HUES48 (cell line): Measurements from ENCODE around the gene AZIN2.
"Not testable (repeated sequence)": the region's sequence is repeated elsewhere in the genome, so short reads cannot be mapped to it uniquely, and the experiment has no call there.

Experiments used
- H3K27ac ChIP-seq: one replicate; pipeline ENCODE4 v1.7.0; 2013; ENCODE audit warnings: low read depth, low read length, inconsistent platforms
- H3K27me3 ChIP-seq: 2 replicates; pipeline ENCODE4 v1.6.1; 2013; ENCODE audit warnings: mild to moderate bottlenecking, low read length; ENCODE audit not compliant: control insufficient read depth, insufficient read depth
- H3K36me3 ChIP-seq: 2 replicates; pipeline ENCODE4 v1.6.1; 2013; ENCODE audit warnings: low read length; ENCODE audit not compliant: control insufficient read depth, insufficient read depth
- H3K4me1 ChIP-seq: 2 replicates; pipeline ENCODE4 v1.6.1; 2013; ENCODE audit warnings: mild to moderate bottlenecking, low read length; ENCODE audit not compliant: control insufficient read depth, insufficient read depth
- H3K4me3 ChIP-seq: 2 replicates; pipeline ENCODE4 v1.5.1; 2013; ENCODE audit warnings: mild to moderate bottlenecking, low read depth, low read length
- H3K9ac ChIP-seq: 2 replicates; pipeline ENCODE4 v1.6.1; 2013; ENCODE audit warnings: mild to moderate bottlenecking, low read depth, low read length, moderate library complexity
- H3K9me3 ChIP-seq: 2 replicates; pipeline ENCODE4 v1.6.1; 2013; ENCODE audit warnings: low read length; ENCODE audit not compliant: control insufficient read depth, insufficient read depth

AZIN2 gene

DNA sequence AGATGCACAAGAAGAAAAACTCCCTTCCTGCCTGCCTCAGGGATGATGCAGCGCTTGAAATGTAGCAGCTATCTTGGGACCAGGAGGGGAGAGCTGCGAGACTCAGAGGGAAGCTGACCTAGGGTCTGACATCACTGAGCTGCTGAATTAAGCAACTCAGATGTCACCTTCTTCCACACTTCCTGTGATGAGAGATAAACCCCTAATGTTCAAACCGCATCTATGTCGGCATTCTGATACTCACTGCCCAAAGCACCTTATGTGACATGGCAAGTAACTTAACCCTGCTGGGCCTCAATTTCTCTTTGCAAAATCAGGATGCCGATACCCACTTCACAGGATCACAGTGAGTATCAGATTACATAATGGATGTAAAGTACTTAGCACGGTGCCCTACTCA, 35.1 kb upstream of the AZIN2 start:
- Histone ChIP-seq H3K36me3 (no peaks in the 10 kb centered on the region), H3K4me3 (no peak overlapping the region), H3K27ac (no peak overlapping the region), H3K9ac (no peak overlapping the region), H3K27me3 (no peaks in the 10 kb centered on the region), H3K4me1 (no peaks in the 10 kb centered on the region; the same call in 1 of the 2 replicates), H3K9me3 (0 out of 2 replicates have a peak, but pooled peaks cover 6% of the 10 kb centered on the region)

DNA sequence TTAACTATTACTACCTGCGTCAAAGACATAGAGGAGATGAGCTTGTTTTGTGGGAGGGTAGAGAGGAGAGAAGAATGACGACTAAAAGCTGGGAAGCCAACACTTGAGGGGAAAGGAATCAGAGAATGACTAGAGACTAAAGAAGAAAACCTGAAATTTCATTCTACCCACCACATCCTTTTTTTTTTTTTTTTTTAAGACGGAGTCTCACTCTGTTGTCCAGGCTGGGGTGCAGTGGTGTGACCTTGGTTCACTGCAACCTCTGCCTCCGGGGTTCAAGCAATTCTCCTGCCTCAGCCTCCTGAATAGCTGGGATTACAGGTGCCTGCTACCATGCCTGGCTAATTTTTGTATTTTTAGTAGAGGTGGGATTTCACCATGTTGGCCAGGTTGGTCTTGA, 34.7 kb upstream of the AZIN2 start:
- H3K36me3 ChIP-seq, H3K9me3 ChIP-seq, H3K27me3 ChIP-seq, H3K4me1 ChIP-seq, H3K27ac ChIP-seq, H3K4me3 ChIP-seq, H3K9ac ChIP-seq: not testable (repeated sequence)

- H3K4me3 ChIP-seq = no peak overlapping the region
- no peak overlapping the region for H3K27ac ChIP-seq
- no peaks in the 10 kb centered on the region for H3K36me3 ChIP-seq
- H3K4me1 ChIP-seq = no peaks in the 10 kb centered on the region; the same call in 1 of the 2 replicates
- 0 out of 2 replicates have a peak, but pooled peaks cover 6% of the 10 kb centered on the region for H3K9me3 ChIP-seq
- H3K27me3 ChIP-seq = no peaks in the 10 kb centered on the region
- H3K9ac ChIP-seq = no peak overlapping the region
These were observed 33.7 kb upstream of the AZIN2 start for GRCh38 chr1:33047290-33047689.

DNA sequence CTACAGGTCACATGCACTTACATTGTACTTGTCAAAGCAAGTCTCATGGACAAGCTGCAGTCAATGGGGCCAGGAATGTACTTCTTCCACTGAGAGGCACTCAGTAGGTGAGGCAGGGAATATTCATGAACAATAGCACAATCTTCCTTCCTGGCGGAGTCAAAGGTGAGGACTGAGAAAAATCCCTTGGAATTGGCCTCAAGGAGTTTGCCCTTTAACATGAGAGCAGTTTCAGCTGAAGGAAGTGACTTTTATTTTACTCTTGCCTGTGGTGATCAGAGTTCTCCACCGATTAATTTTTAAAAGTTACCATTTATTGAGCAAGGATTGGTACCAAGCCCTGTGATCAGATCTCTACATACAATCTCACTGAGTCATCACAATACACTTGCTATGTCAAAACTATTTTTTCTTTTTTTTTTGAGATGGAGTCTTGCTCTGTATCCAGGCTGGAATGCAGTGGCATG, 33.1 kb upstream of the AZIN2 start:
- Histone ChIP-seq H3K27me3 (no peaks in the 10 kb centered on the region), H3K9ac (no peak overlapping the region), H3K36me3 (no peaks in the 10 kb centered on the region), H3K9me3 (0 out of 2 replicates have a peak, but pooled peaks cover 6% of the 10 kb centered on the region), H3K4me3 (no peak overlapping the region), H3K27ac (no peak overlapping the region), H3K4me1 (no peaks in the 10 kb centered on the region; the same call in 1 of the 2 replicates)

DNA sequence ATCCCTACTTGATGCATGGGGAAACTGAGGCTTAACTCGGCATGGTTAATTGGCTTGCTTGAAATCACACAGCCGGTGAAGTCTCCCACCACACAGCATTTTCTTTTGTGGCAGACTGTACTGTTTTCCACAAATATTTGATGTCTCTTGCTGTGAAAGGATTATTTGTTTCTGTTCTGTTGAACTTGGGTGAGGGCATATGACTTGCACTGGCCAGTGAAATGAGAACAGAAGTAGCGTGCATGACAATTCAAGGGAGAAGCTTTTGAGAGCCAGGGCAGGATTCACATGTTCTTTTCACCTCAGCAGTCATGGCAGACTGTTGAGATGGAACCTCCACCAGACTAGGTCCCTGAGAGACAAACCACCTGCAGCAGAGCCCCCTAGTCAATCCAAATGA, 32.5 kb upstream of the AZIN2 start:
- Histone ChIP-seq H3K9ac (no peak overlapping the region), H3K36me3 (no peaks in the 10 kb centered on the region), H3K4me1 (no peaks in the 10 kb centered on the region; the same call in 1 of the 2 replicates), H3K27ac (no peak overlapping the region), H3K9me3 (0 out of 2 replicates have a peak, but pooled peaks cover 6% of the 10 kb centered on the region), H3K4me3 (no peak overlapping the region), H3K27me3 (no peaks in the 10 kb centered on the region)

DNA sequence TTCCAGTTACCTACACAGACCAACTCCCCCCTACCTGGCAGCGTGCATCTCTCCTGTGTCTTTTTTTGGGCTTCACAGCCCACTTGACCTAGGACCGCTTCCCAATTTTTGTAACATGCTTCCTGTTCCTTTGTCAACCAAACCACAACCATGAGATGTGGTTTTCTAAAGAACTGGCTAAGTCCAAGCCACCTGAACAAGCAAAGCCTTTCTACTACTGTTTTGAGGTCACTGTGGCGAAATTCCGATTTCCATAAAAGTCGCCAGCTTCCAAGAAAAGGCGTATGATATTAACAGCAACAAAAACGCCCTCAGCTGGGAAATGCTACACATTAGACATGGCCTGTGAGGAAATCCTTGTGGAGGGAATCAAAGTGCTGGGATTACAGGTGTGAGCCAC, 31.6 kb upstream of the AZIN2 start:
- Histone ChIP-seq H3K36me3 (no peaks in the 10 kb centered on the region), H3K9me3 (0 out of 2 replicates have a peak, but pooled peaks cover 6% of the 10 kb centered on the region), H3K4me3 (no peak overlapping the region), H3K4me1 (no peaks in the 10 kb centered on the region; the same call in 1 of the 2 replicates), H3K27me3 (no peaks in the 10 kb centered on the region), H3K27ac (no peak overlapping the region), H3K9ac (no peak overlapping the region)

DNA sequence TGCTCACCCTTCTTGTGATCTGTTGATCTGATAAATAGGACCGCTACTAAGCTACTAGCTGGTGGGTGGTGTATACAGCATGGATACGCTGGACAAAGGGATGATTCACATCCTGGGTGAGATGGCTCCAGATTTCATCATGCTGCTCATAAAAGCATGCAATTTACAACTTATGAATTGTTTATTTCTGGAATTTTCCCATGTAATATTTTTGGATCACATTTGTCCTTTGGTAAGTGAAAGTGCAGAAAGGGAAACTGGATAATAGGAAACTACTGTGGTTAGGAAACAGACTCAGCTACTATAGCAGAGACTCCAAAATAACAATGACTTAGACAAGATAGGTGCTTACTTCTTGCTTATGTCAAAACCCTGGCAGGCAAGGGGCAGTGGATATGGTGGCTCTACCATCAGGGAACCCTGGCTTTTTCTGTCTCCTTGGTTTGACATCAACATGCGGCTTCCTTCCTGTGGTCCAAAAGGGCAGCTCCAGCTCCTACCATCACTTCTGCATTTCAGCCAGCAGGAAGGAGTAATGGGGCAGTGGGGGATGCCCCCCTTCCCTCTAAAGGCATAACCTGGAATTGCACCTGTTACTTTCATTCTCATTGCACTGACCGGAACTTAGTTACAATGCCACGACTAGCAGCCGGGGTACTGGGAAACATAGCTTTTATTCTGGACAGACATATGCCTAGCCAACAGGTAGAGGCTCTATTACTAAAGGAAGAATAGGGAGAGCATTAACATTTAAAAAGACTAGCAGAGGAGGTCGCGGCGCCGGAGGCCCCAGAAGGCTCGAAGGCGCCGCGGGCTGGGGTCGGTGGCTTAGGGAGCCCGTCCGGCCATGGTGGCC, 30.5 kb upstream of the AZIN2 start:
- Histone ChIP-seq H3K36me3 (no peaks in the 10 kb centered on the region), H3K9ac (no peak overlapping the region), H3K9me3 (0 out of 2 replicates have a peak, but pooled peaks cover 6% of the 10 kb centered on the region), H3K4me3 (no peak overlapping the region), H3K4me1 (no peaks in the 10 kb centered on the region; the same call in 1 of the 2 replicates), H3K27me3 (no peaks in the 10 kb centered on the region), H3K27ac (no peak overlapping the region)

- 0 out of 2 replicates have a peak, but pooled peaks cover 3% of the 10 kb centered on the region for H3K9me3 ChIP-seq
- no peaks in the 10 kb centered on the region for H3K27me3 ChIP-seq
- no peak overlapping the region for H3K4me3 ChIP-seq
- H3K36me3 ChIP-seq = no peaks in the 10 kb centered on the region
- H3K27ac ChIP-seq = no peak overlapping the region
- H3K4me1 ChIP-seq = no peaks in the 10 kb centered on the region
- no peak overlapping the region for H3K9ac ChIP-seq
These were observed 25.5 kb upstream of the AZIN2 start for GRCh38 chr1:33055210-33056008.

DNA sequence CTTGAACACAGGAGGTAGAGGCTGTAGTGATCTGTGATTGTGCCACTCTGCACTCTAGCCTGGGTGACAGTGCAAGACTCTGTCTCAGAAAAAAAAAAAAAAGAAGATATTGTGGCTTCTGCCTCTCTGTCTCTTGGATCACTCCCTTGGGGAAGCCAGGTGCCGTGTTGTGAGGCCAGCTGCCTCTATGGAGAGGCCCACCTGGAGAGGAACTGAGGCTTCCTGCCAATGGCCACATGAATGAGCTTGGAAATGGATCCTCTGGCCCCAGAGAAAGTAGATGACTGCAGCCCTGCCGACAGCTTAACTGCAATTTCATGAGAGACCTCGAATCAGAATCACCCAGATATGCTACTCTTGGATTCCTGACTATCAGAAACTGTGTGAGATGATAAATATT, 24.5 kb upstream of the AZIN2 start:
- H3K36me3 ChIP-seq = no peaks in the 10 kb centered on the region
- no peaks in the 10 kb centered on the region for H3K4me1 ChIP-seq
- no peak overlapping the region for H3K27ac ChIP-seq
- H3K27me3 ChIP-seq = no peaks in the 10 kb centered on the region
- H3K4me3 ChIP-seq = no peak overlapping the region
- H3K9ac ChIP-seq = no peak overlapping the region
- H3K9me3 ChIP-seq = 0 out of 2 replicates have a peak, but pooled peaks cover under 1% of the 10 kb centered on the region

DNA sequence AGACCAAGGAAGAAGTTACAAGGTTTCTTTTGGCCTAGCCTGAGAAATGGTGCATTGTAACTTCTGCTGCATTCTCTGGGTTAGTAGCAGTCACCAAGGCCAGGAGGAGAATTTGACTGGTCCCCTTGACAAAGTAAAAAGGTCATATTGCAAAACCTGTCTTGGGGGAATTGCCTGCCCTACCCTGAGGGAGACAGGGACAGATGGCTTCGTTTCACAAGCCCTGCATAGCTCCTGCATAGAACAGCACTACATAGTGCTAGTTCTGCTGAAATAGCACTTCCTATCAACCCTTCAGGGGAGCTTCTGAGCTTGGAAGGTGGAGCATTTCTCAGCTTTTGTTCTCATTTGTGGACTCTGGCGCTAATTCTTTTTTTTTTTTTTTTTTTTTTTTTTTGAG, 23.9 kb upstream of the AZIN2 start:
- Histone ChIP-seq H3K36me3 (no peaks in the 10 kb centered on the region), H3K9ac (no peak overlapping the region), H3K9me3 (0 out of 2 replicates have a peak, but pooled peaks cover 7% of the 10 kb centered on the region), H3K27me3 (no peaks in the 10 kb centered on the region), H3K27ac (no peak overlapping the region), H3K4me1 (no peaks in the 10 kb centered on the region), H3K4me3 (no peak overlapping the region)
